HUES64 (cell line): ENCODE measurements around the gene UBE2M.
A peak's percentile ranks its signal among the peaks of the same experiment; 100 is the strongest.

Experiments used
- H3K27ac ChIP-seq: 2 replicates; pipeline ENCODE4 v1.7.0; 2013; ENCODE audit warnings: low read depth, low read length, inconsistent platforms
- H3K27me3 ChIP-seq: 2 replicates; pipeline ENCODE4 v1.6.1; 2013; ENCODE audit warnings: mild to moderate bottlenecking, low read length; ENCODE audit not compliant: insufficient read depth
- H3K36me3 ChIP-seq: 2 replicates; pipeline ENCODE4 v1.6.1; 2013; ENCODE audit warnings: mild to moderate bottlenecking, low read length; ENCODE audit not compliant: insufficient read depth
- H3K4me1 ChIP-seq: 2 replicates; pipeline ENCODE4 v1.6.1; 2013; ENCODE audit warnings: mild to moderate bottlenecking, low read length, moderate library complexity; ENCODE audit not compliant: insufficient read depth
- H3K4me3 ChIP-seq: 2 replicates; pipeline ENCODE4 v1.5.1; 2013; ENCODE audit warnings: mild to moderate bottlenecking, low read length, moderate library complexity
- H3K9ac ChIP-seq: 2 replicates; pipeline ENCODE4 v1.6.1; 2013; ENCODE audit warnings: mild to moderate bottlenecking, low read depth, low read length
- H3K9me3 ChIP-seq: 2 replicates; pipeline ENCODE4 v1.6.1; 2013; ENCODE audit warnings: low read depth, low read length; ENCODE audit not compliant: insufficient read depth
- WGBS: fragments of 150-250, 120-280 bp; methylation state at CpG from one replicate; pipeline ENCODE4 v1.1.7; 2013; ENCODE audit warnings: missing lambda C conversion rate; 5-methylcytosine and 5-hydroxymethylcytosine counted together

The UBE2M gene

GRCh38 chr19:58522709-58523108 is 35.7 kb downstream of the UBE2M start:
- H3K27me3 ChIP-seq = no peaks in the 10 kb centered on the region
- peaks cover 24% of the 10 kb centered on the region for H3K4me1 ChIP-seq
- H3K4me3 ChIP-seq = no peak overlapping the region
- H3K9me3 ChIP-seq = no peaks in the 10 kb centered on the region
- 53% methylated on average over 3 of the region's 3 CpGs for WGBS
- H3K27ac ChIP-seq = no peak overlapping the region; the same call in 1 of the 2 replicates
- H3K9ac ChIP-seq = no peak overlapping the region
- H3K36me3 ChIP-seq = no peaks in the 10 kb centered on the region

GRCh38 chr19:58521651-58522050 is 36.8 kb downstream of the UBE2M start:
- Histone ChIP-seq H3K27ac (no peak overlapping the region), H3K9ac (no peak overlapping the region)
- WGBS = 93% methylated on average over 4 of the region's 4 CpGs

GRCh38 chr19:58520257-58520599 is 38.2 kb downstream of the UBE2M start:
- Histone ChIP-seq H3K9me3 (no peaks in the 10 kb centered on the region), H3K9ac (peak overlapping the region; percentile 98), H3K27me3 (no peaks in the 10 kb centered on the region), H3K4me3 (peak overlapping the region; percentile 66), H3K27ac (peak overlapping the region; percentile 99), H3K4me1 (peaks cover 22% of the 10 kb centered on the region), H3K36me3 (peaks cover 3% of the 10 kb centered on the region; the same call in 1 of the 2 replicates)
- WGBS = 25% methylated on average over 5 of the region's 7 CpGs

More at GRCh38 chr19:58521651-58522050, 36.8 kb downstream of the UBE2M start:
- Histone ChIP-seq H3K36me3 (peaks cover 2% of the 10 kb centered on the region; the same call in 1 of the 2 replicates), H3K9me3 (no peaks in the 10 kb centered on the region), H3K4me3 (no peak overlapping the region), H3K27me3 (no peaks in the 10 kb centered on the region), H3K4me1 (peaks cover 24% of the 10 kb centered on the region)

- peak within 1 kb of the TSS; percentile 98 for H3K9ac ChIP-seq
- H3K27ac ChIP-seq = peak within 1 kb of the TSS; percentile 99
- H3K4me1 ChIP-seq = peaks cover 22% of the 10 kb centered on the region
- no peaks in the 10 kb centered on the region for H3K27me3 ChIP-seq
- peak within 1 kb of the TSS; percentile 66 for H3K4me3 ChIP-seq
- H3K36me3 ChIP-seq = peaks cover 3% of the 10 kb centered on the region; the same call in 1 of the 2 replicates
- H3K9me3 ChIP-seq = no peaks in the 10 kb centered on the region
- under 1% methylated on average over 87 of the region's 87 CpGs for WGBS
Observed at GRCh38 chr19:58519355-58520256, 38.8 kb downstream of the UBE2M start, which contains the start of gene ZBTB45. ZBTB45 (minus strand) TSS chr19:58519810; CDS start chr19:58517673, 2,137 bp downstream.

- no peaks in the 10 kb centered on the region for H3K27me3 ChIP-seq
- peak overlapping the region; percentile 66 for H3K4me3 ChIP-seq
- WGBS = under 1% methylated on average over 14 of the region's 14 CpGs
- peak overlapping the region; percentile 99 for H3K27ac ChIP-seq
- H3K36me3 ChIP-seq = peaks cover 3% of the 10 kb centered on the region; the same call in 1 of the 2 replicates
- no peaks in the 10 kb centered on the region for H3K9me3 ChIP-seq
- H3K9ac ChIP-seq = peak overlapping the region; percentile 98
- H3K4me1 ChIP-seq = peaks cover 22% of the 10 kb centered on the region
Observed at GRCh38 chr19:58519087-58519354, 39.4 kb downstream of the UBE2M start.

- peaks cover 22% of the 10 kb centered on the region for H3K4me1 ChIP-seq
- no peaks in the 10 kb centered on the region for H3K9me3 ChIP-seq
- H3K27ac ChIP-seq = peak overlapping the region; percentile 99
- no peaks in the 10 kb centered on the region for H3K27me3 ChIP-seq
- H3K4me3 ChIP-seq = peak overlapping the region; percentile 66
- 26% methylated on average over 20 of the region's 22 CpGs for WGBS
- peak overlapping the region; percentile 98 for H3K9ac ChIP-seq
- peaks cover 3% of the 10 kb centered on the region; the same call in 1 of the 2 replicates for H3K36me3 ChIP-seq
Observed at GRCh38 chr19:58518256-58519086, 39.9 kb downstream of the UBE2M start.

- Histone ChIP-seq H3K9ac (no peak overlapping the region), H3K9me3 (no peaks in the 10 kb centered on the region), H3K27ac (no peak overlapping the region), H3K27me3 (no peaks in the 10 kb centered on the region), H3K4me1 (peaks cover 16% of the 10 kb centered on the region), H3K36me3 (peaks cover 3% of the 10 kb centered on the region; the same call in 1 of the 2 replicates), H3K4me3 (no peak overlapping the region)
- WGBS = 95% methylated on average over 65 of the region's 65 CpGs
Observed at GRCh38 chr19:58516964-58517833, 41.2 kb downstream of the UBE2M start.

- Histone ChIP-seq H3K27me3 (no peaks in the 10 kb centered on the region), H3K4me3 (no peak overlapping the region), H3K4me1 (peaks cover 15% of the 10 kb centered on the region), H3K36me3 (peaks cover 3% of the 10 kb centered on the region; the same call in 1 of the 2 replicates), H3K27ac (peak overlapping the region; percentile 44; the same call in 1 of the 2 replicates), H3K9me3 (no peaks in the 10 kb centered on the region), H3K9ac (no peak overlapping the region)
- WGBS = 90% methylated on average over 25 of the region's 25 CpGs
Observed at GRCh38 chr19:58516246-58516836, 42.1 kb downstream of the UBE2M start.

GRCh38 chr19:58515259-58515658 is 43.2 kb downstream of the UBE2M start:
- Histone ChIP-seq H3K27me3 (no peaks in the 10 kb centered on the region), H3K4me3 (no peak overlapping the region), H3K4me1 (peaks cover 10% of the 10 kb centered on the region; the same call in 1 of the 2 replicates), H3K9ac (peak overlapping the region; percentile 30; the same call in 1 of the 2 replicates), H3K9me3 (no peaks in the 10 kb centered on the region), H3K36me3 (peaks cover 3% of the 10 kb centered on the region; the same call in 1 of the 2 replicates), H3K27ac (peak overlapping the region; percentile 85; the same call in 1 of the 2 replicates)
- 81% methylated on average over 2 of the region's 2 CpGs for WGBS

- peak overlapping the region; percentile 59; the same call in 1 of the 2 replicates for H3K27ac ChIP-seq
Observed at GRCh38 chr19:58514564-58515022, 43.8 kb downstream of the UBE2M start.

More at GRCh38 chr19:58514564-58515022, 43.8 kb downstream of the UBE2M start:
- Histone ChIP-seq H3K27me3 (no peaks in the 10 kb centered on the region), H3K4me1 (peaks cover 9% of the 10 kb centered on the region; the same call in 1 of the 2 replicates), H3K9ac (peak overlapping the region; percentile 65), H3K36me3 (peaks cover 3% of the 10 kb centered on the region; the same call in 1 of the 2 replicates), H3K4me3 (peak overlapping the region; percentile 52), H3K9me3 (no peaks in the 10 kb centered on the region)
- WGBS = 76% methylated on average over 3 of the region's 3 CpGs
